Measurements from ENCODE around the gene LPIN1.
A peak's percentile ranks its signal among the peaks of the same experiment; 100 is the strongest.

Gene LPIN1

DNA sequence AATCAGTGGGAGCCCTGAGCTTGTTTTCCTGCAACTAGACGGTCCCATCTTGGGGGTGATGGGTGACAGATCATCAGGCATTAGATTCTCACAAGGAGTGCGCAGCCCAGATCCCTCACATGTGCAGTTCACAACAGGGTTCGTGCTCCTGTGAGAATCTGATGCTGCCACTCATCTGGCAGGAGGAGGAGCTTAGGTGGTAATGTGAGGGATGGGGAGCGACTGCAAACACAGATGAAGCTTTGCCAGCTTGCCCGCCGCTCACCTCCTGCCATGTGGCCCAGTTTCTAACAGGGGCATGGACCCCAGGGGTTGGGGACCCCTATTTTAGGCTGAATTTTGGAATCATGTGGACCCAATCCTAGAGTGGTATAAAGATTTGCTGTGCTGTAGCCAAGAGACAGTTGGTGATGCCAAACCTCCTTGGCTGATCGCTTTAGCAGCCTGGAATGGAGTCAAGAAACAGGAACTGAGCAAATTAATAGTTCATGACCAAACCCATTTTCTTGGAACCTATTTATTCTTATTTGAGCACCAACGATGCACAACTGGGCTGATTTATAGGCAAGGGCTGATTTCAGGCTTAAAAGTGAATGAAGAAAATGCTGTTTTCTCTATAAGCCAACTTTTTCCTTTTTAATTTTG lies 25.7 kb downstream of the LPIN1 start:
- no peak for DNase-seq (ENCODE audit: low read depth)
- no peak overlapping the region for H3K4me3 ChIP-seq (ENCODE audit: low read depth, low read length)
- TF ChIP-seq, protein P1, sequence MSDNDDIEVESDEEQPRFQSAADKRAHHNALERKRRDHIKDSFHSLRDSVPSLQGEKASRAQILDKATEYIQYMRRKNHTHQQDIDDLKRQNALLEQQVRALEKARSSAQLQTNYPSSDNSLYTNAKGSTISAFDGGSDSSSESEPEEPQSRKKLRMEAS (IDR thresholded peaks at IDR 0.05; ENCODE audit: low read depth, low read length): no peak
- TF ChIP-seq POLR2A (IDR thresholded peaks at IDR 0.05; ENCODE audit: extremely low read depth, insufficient read length) (no peak), MYC (IDR thresholded peaks at IDR 0.05; ENCODE audit: low read depth, low read length) (no peak)
- TF ChIP-seq, protein P2, sequence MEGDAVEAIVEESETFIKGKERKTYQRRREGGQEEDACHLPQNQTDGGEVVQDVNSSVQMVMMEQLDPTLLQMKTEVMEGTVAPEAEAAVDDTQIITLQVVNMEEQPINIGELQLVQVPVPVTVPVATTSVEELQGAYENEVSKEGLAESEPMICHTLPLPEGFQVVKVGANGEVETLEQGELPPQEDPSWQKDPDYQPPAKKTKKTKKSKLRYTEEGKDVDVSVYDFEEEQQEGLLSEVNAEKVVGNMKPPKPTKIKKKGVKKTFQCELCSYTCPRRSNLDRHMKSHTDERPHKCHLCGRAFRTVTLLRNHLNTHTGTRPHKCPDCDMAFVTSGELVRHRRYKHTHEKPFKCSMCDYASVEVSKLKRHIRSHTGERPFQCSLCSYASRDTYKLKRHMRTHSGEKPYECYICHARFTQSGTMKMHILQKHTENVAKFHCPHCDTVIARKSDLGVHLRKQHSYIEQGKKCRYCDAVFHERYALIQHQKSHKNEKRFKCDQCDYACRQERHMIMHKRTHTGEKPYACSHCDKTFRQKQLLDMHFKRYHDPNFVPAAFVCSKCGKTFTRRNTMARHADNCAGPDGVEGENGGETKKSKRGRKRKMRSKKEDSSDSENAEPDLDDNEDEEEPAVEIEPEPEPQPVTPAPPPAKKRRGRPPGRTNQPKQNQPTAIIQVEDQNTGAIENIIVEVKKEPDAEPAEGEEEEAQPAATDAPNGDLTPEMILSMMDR (IDR thresholded peaks at IDR 0.05; ENCODE audit: low read depth, low read length): no peak

DNA sequence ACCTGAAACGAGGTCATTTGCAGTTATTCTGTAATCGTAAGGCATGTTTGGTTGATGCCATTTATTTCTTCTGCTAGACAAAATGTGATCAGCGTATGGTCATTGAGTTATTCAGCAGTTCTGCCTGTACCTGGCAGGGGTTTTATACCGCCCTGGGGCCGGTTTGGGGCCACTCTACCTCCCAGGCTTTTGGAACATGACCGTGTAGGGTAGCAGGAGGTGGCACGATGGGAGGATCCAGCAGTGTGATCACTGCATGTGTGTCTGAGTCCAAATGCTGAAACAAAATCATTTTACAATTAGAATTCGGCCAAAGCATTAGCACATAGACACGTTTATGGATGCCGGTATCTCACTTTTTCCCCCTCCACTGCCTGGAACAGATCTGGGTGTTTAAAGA lies 26.7 kb downstream of the LPIN1 start:
- TF ChIP-seq, protein P1 (IDR thresholded peaks at IDR 0.05; ENCODE audit: low read depth, low read length): no peak
- no peak for DNase-seq (ENCODE audit: low read depth)
- H3K4me3 ChIP-seq (ENCODE audit: low read depth, low read length): no peak overlapping the region

DNA sequence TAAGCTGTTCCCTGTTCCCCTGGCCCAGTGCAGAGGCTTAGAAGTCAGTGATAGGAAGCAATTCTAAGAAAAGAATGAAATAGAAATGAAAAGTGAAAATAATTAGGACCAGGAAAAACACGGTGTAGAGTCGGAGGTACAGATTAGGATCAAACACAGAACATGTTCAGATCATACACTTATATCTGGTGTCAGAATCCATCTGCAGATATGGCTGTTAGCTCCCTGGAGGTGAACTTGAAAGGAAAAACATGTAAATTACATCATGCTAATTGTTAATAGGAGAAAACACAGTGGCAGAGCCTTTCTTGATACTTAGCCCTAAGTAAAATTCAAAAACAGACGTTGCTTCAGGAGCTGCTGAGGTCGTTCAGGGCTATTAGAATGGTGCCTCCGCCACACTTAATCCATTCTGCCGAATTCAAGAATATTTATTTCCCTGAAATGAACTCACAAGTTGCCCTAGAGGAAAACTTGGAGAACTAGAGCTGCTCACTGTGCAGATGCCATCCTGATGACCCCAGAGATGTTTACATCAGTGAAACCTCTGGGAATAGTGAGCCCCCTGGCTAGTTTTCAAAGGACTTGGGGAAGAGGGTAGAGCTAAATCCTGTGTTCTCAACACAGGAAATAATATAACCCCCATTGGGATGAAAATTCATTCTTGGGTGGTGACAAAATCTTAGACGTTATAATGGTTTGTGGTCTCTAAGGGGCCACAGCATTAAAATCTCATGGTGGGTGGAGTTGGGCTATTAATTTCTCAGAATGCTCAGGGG lies 27.5 kb downstream of the LPIN1 start:
- no peak overlapping the region for H3K4me3 ChIP-seq (ENCODE audit: low read depth, low read length)
- DNase-seq (ENCODE audit: low read depth): no peak

DNA sequence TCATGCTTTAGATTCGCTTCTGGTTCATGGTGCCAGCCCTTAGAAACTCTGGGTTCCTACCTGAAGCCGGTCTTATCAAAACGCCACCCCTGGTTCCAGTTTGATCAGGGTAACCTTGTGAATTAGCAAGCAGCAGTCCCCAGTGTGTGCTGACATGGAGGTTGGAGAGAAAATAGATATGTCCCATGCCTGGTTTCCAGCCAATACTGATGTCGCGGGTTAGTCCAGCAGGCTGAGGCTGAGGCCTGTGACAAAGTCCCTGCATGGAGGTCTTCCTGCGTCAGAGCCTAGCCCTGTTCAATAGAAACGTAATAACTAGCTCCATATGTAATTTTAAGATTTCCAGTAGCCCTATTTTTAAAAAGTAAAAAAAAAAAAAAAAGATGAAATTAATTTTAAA lies 28.2 kb downstream of the LPIN1 start:
- TF ChIP-seq, protein P1 (IDR thresholded peaks at IDR 0.05; ENCODE audit: low read depth, low read length): no peak
- H3K4me3 ChIP-seq (ENCODE audit: low read depth, low read length): no peak overlapping the region
- no peak for DNase-seq (ENCODE audit: low read depth)

More for the DNA sequence above, 27.5 kb downstream of the LPIN1 start:
- no peak for TF ChIP-seq POLR2A (IDR thresholded peaks at IDR 0.05; ENCODE audit: extremely low read depth, insufficient read length)
- TF ChIP-seq, protein P2 (IDR thresholded peaks at IDR 0.05; ENCODE audit: low read depth, low read length): no peak
- TF ChIP-seq, protein P1 (IDR thresholded peaks at IDR 0.05; ENCODE audit: low read depth, low read length): no peak
- TF ChIP-seq MYC (IDR thresholded peaks at IDR 0.05; ENCODE audit: low read depth, low read length): no peak

DNA sequence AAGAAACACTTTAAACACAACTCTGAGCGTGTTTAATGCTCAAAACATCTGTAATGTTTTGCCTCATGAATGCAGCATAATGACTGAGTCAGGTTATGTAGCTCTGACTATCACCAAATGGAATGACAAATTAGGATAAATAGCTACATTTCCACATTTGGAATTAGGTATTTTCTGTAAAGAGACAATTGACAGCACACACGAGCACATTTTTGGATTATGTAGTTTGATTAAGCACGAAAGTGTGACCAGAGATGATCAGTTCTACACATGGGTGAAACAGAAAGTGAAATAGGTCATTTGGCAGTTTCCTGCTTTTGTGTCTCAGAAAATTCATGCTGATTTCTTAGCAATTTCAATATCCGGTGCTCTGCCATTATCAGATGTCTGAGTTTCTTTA lies 29.0 kb downstream of the LPIN1 start:
- H3K4me3 ChIP-seq (ENCODE audit: low read depth, low read length): no peak overlapping the region
- TF ChIP-seq, protein P1 (IDR thresholded peaks at IDR 0.05; ENCODE audit: low read depth, low read length): 0 out of 2 replicates have a peak, but pooled peaks have one; percentile 2
- TF ChIP-seq POLR2A (IDR thresholded peaks at IDR 0.05; ENCODE audit: extremely low read depth, insufficient read length): no peak
- no peak for DNase-seq (ENCODE audit: low read depth)

DNA sequence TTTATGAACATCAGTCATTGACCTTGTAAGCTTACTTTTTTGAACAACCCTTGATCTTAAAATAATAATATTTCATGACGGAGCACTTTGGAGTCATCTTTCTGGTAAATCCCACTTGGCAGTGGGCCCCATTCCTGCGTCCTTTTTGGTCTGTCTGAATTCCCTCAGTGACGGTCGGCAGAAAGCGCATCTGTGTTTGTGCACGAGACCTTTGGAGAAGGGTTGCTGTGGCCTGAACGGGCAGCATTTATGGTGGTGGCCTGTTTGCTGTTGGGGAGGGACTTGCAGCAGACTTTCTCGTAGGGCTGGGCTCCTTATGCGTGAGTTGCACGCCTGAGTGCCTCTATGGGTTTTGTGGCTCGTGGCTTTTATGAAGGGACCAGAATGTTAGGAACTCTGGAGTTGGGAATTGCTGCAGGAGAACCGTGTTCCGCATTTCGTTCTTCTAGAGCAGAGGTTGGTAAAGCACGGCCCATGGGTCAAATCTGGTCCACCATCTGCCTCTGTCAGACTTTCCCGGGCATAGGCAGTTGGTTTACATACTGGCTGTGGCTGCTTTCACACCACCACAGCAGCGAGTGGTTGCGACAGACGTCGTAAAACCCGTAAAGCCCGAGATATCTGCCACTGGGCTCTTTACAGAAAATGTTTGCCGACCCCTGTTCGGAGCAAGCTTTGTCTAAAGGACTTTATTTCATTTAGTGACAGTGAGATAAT lies 30.8 kb downstream of the LPIN1 start:
- DNase-seq (ENCODE audit: low read depth): peak; percentile 92
- peak overlapping the region; percentile 14 for H3K4me3 ChIP-seq (ENCODE audit: low read depth, low read length)
- TF ChIP-seq POLR2A (IDR thresholded peaks at IDR 0.05; ENCODE audit: extremely low read depth, insufficient read length): peak; percentile 28
- TF ChIP-seq MYC (IDR thresholded peaks at IDR 0.05; ENCODE audit: low read depth, low read length): peak; percentile 58
- TF ChIP-seq, protein P1 (IDR thresholded peaks at IDR 0.05; ENCODE audit: low read depth, low read length): peak; percentile 53; the same call in 1 of the 2 replicates
- TF ChIP-seq, protein P2 (IDR thresholded peaks at IDR 0.05; ENCODE audit: low read depth, low read length): no peak

All from NB4 (cell line).